Thyroid gland (tissue), 4 donors: ENCODE measurements around the gene MRPL3. TPM values are rescaled to one million over a fixed set of nuclear protein-coding genes. Genes with fewer than 3 reads are reported as not detected.

Source experiments
- DNase-seq, 2 donors: peaks; one replicate each; pipeline ENCODE4 v3.0.0-alpha.2; 2019
- H3K27ac ChIP-seq, 3 donors: fragments of 200-600 bp; sonication (generic); 1 replicate in 2 of 3; 2 replicates in 1 of 3; pipeline ENCODE4 v1.5.1; 2016 to 2019; ENCODE audit warnings: mild to moderate bottlenecking in 1 of 3, moderate library complexity in 1 of 3
- H3K27me3 ChIP-seq: fragments of 200-600 bp; sonication (generic); one replicate; pipeline ENCODE4 v1.5.1; 2019
- H3K36me3 ChIP-seq, 2 donors: fragments of 200-600 bp; sonication (generic); one replicate each; pipeline ENCODE4 v1.5.1; 2016 to 2019
- H3K4me1 ChIP-seq, 2 donors: fragments of 200-600 bp; sonication (generic); one replicate each; pipeline ENCODE4 v1.5.1; 2017 to 2019
- H3K4me3 ChIP-seq, 3 donors: fragments of 200-600 bp; sonication (generic); replicated peaks in 1 of 3; 1 replicate in 2 of 3; 2 replicates in 1 of 3; pipeline ENCODE4 v1.5.1; 2016; ENCODE audit warnings: mild to moderate bottlenecking in 1 of 3
- H3K9me3 ChIP-seq: fragments of 200-600 bp; sonication (generic); one replicate; pipeline ENCODE4 v1.5.1; 2017
- CTCF ChIP-seq, 6 experiments: fragments of 200-600 bp in 3 of 6; fragments of 450-650 bp in 3 of 6; sonication (generic) in 3 of 6; IDR thresholded peaks; one replicate each; pipeline ENCODE4 v1.5.1; 2016 to 2019; ENCODE audit warnings: antibody characterized with exemption in 6 of 6, mild to moderate bottlenecking in 2 of 6, inconsistent platforms in 1 of 6, moderate library complexity in 1 of 6
- POLR2A ChIP-seq, 2 donors: fragments of 450-650 bp; IDR thresholded peaks; one replicate each; pipeline ENCODE4 v1.6.1; 2017; ENCODE audit warnings: antibody characterized with exemption in 2 of 2, mild to moderate bottlenecking in 2 of 2, moderate library complexity in 1 of 2
- WGBS, 2 donors: methylation state at CpG; one replicate each; pipeline ENCODE4 v1.1.5; 2017; 5-methylcytosine and 5-hydroxymethylcytosine counted together
- intact Hi-C: fragments of 100-400 bp; cut with DNase I; formaldehyde crosslinking; loops from one replicate; pipeline ENCODE4 v1.15.1; 2023
- total RNA-seq, 4 donors: library from RNA; depleted of rRNA; stranded (reverse); fragments of >200 nt; gene quantifications; one replicate each; pipeline ENCODE4 v1.2.3, GENCODE V29; 2016

MRPL3 gene
- total RNA-seq, 4 donors from 2014 or later: 96.6 to 128 (median 111) TPM

- Histone ChIP-seq H3K27me3 (no peaks in the 10 kb centered on the region), H3K4me1 (no peaks in the 10 kb centered on the region), H3K27ac (no peak overlapping the region), H3K9me3 (no peaks in the 10 kb centered on the region), H3K36me3 (peaks cover 0 to 8% of the 10 kb centered on the region in 2 donors), H3K4me3 (no peak overlapping the region)
- WGBS, 2 donors: 93 to 95% methylated on average over 2 of the region's 2 CpGs
- intact Hi-C loops: no loop called here
- no peak for DNase-seq
- TF ChIP-seq CTCF (IDR thresholded peaks at IDR 0.05) (no peak), POLR2A (IDR thresholded peaks at IDR 0.05) (no peak)
Measured at GRCh38 chr3:131480116-131480515, 22.7 kb downstream of the MRPL3 start.

- Histone ChIP-seq H3K4me3 (no peak overlapping the region), H3K9me3 (no peaks in the 10 kb centered on the region), H3K4me1 (no peaks in the 10 kb centered on the region), H3K27me3 (no peaks in the 10 kb centered on the region), H3K36me3 (no peaks in the 10 kb centered on the region), H3K27ac (no peak overlapping the region)
- no peak for TF ChIP-seq POLR2A (IDR thresholded peaks at IDR 0.05)
- TF ChIP-seq CTCF (IDR thresholded peaks at IDR 0.05): no peak
- intact Hi-C loops: no loop called here
- 76 to 88% methylated on average over 3 of the region's 3 CpGs for WGBS, 2 donors
- no peak for DNase-seq
Measured at GRCh38 chr3:131477813-131478212, 25.0 kb downstream of the MRPL3 start.

GRCh38 chr3:131474115-131474514 lies 28.7 kb downstream of the MRPL3 start:
- Histone ChIP-seq H3K36me3 (no peaks in the 10 kb centered on the region), H3K9me3 (no peaks in the 10 kb centered on the region), H3K27ac (no peak overlapping the region), H3K27me3 (no peaks in the 10 kb centered on the region), H3K4me1 (no peaks in the 10 kb centered on the region), H3K4me3 (no peak overlapping the region)
- TF ChIP-seq CTCF (IDR thresholded peaks at IDR 0.05) (no peak), POLR2A (IDR thresholded peaks at IDR 0.05) (no peak)
- intact Hi-C loops: no loop called here
- DNase-seq: no peak

- TF ChIP-seq POLR2A (IDR thresholded peaks at IDR 0.05) (no peak), CTCF (IDR thresholded peaks at IDR 0.05) (no peak)
- 98% methylated on average over 2 of the region's 2 CpGs for WGBS, 2 donors
- Histone ChIP-seq H3K36me3 (peaks cover 6 to 11% of the 10 kb centered on the region in 2 donors), H3K27me3 (no peaks in the 10 kb centered on the region), H3K4me3 (no peak overlapping the region), H3K4me1 (no peaks in the 10 kb centered on the region), H3K9me3 (no peaks in the 10 kb centered on the region), H3K27ac (no peak overlapping the region)
- DNase-seq: no peak
- intact Hi-C loops: no loop called here
Measured at GRCh38 chr3:131470377-131470776, 32.4 kb downstream of the MRPL3 start.

- 90 to 93% methylated on average over 3 of the region's 3 CpGs for WGBS, 2 donors
- no peak overlapping the region for H3K27ac ChIP-seq
- no peaks in the 10 kb centered on the region for H3K9me3 ChIP-seq
- H3K4me1 ChIP-seq: peaks cover 0 to 4% of the 10 kb centered on the region in 2 donors
- peaks cover 6 to 9% of the 10 kb centered on the region in 2 donors for H3K36me3 ChIP-seq
- no peak for DNase-seq
- H3K27me3 ChIP-seq: no peaks in the 10 kb centered on the region
- no peak overlapping the region for H3K4me3 ChIP-seq
- TF ChIP-seq CTCF (IDR thresholded peaks at IDR 0.05) (no peak), POLR2A (IDR thresholded peaks at IDR 0.05) (no peak)
- intact Hi-C loops: no loop called here
Measured at GRCh38 chr3:131458653-131459052, 44.1 kb downstream of the MRPL3 start.
